Measurements from ENCODE around the gene ADCY2.
A peak's percentile ranks its signal among the peaks of the same experiment; 100 is the strongest.

- TF ChIP-seq, protein P1, sequence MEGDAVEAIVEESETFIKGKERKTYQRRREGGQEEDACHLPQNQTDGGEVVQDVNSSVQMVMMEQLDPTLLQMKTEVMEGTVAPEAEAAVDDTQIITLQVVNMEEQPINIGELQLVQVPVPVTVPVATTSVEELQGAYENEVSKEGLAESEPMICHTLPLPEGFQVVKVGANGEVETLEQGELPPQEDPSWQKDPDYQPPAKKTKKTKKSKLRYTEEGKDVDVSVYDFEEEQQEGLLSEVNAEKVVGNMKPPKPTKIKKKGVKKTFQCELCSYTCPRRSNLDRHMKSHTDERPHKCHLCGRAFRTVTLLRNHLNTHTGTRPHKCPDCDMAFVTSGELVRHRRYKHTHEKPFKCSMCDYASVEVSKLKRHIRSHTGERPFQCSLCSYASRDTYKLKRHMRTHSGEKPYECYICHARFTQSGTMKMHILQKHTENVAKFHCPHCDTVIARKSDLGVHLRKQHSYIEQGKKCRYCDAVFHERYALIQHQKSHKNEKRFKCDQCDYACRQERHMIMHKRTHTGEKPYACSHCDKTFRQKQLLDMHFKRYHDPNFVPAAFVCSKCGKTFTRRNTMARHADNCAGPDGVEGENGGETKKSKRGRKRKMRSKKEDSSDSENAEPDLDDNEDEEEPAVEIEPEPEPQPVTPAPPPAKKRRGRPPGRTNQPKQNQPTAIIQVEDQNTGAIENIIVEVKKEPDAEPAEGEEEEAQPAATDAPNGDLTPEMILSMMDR (IDR thresholded peaks at IDR 0.05), result peak in 5 of 6 experiments; percentile 47 to 71 (median 56)
- no peak for TF ChIP-seq POLR2A (IDR thresholded peaks at IDR 0.05)
These were observed 359.2 kb downstream of the ADCY2 start for GRCh38 chr5:7754997-7755596.

All from esophagus squamous epithelium (tissue), 4 donors.